CD8-positive, alpha-beta memory T cell (primary cell): ENCODE data around the gene EPHB1. TPM values are rescaled to one million over a fixed set of nuclear protein-coding genes. Genes with fewer than 3 reads are reported as not detected.

Experiments
- CTCF ChIA-PET: fragments of 350-600 bp; sonication (Branson Sonifier 250); formaldehyde crosslinking; loops from one replicate; lab custom pipeline; 2021; ENCODE audit warnings: antibody characterized with exemption; lab: Charles Lee
- POLR2A ChIA-PET: fragments of 350-600 bp; sonication (Branson Sonifier 250); formaldehyde crosslinking; loops from one replicate; lab custom pipeline; 2021; ENCODE audit warnings: antibody characterized with exemption; lab: Charles Lee
- DNase-seq, 5 donors: peaks; one replicate each; pipeline versions ENCODE4 v3.0.0 to v3.0.0-alpha.2; 2020 to 2022; ENCODE audit warnings: mixed read lengths in 1 of 5
- H3K27ac ChIP-seq: one replicate; pipeline ENCODE4 v1.7.0; 2013; ENCODE audit warnings: low read depth, mild to moderate bottlenecking, low read length, moderate library complexity
- H3K27me3 ChIP-seq: 2 replicates; pipeline ENCODE4 v1.7.0; 2013; ENCODE audit warnings: low read length, mild to moderate bottlenecking; ENCODE audit not compliant: insufficient read depth, poor library complexity, severe bottlenecking
- H3K36me3 ChIP-seq: 2 replicates; pipeline ENCODE4 v1.7.0; 2013; ENCODE audit warnings: mild to moderate bottlenecking, low read length, moderate library complexity; ENCODE audit not compliant: insufficient read depth
- H3K4me1 ChIP-seq: 2 replicates; pipeline ENCODE4 v1.7.0; 2013; ENCODE audit warnings: mild to moderate bottlenecking, low read length, moderate library complexity; ENCODE audit not compliant: insufficient read depth
- H3K4me3 ChIP-seq: 2 replicates; pipeline ENCODE4 v1.7.0; 2013; ENCODE audit warnings: mild to moderate bottlenecking, low read length
- H3K9me3 ChIP-seq: 2 replicates; pipeline ENCODE4 v1.7.0; 2013; ENCODE audit warnings: mild to moderate bottlenecking, low read length
- H3K27ac Mint-ChIP-seq, 8 donors: one replicate each; pipeline ENCODE4 v1.8.0; 2020 to 2021; ENCODE audit warnings: mixed read lengths in 8 of 8, mild to moderate bottlenecking in 6 of 8, inconsistent platforms in 3 of 8, moderate library complexity in 3 of 8
- H3K27me3 Mint-ChIP-seq, 2 donors: one replicate each; pipeline ENCODE4 v1.8.0; 2020 to 2021; ENCODE audit warnings: mixed read lengths in 2 of 2, mild to moderate bottlenecking in 1 of 2, moderate library complexity in 1 of 2
- H3K36me3 Mint-ChIP-seq, 3 donors: one replicate each; pipeline ENCODE4 v1.8.0; 2020 to 2021; ENCODE audit warnings: mixed read lengths in 3 of 3, inconsistent platforms in 1 of 3, mild to moderate bottlenecking in 1 of 3
- H3K4me1 Mint-ChIP-seq, 3 donors: one replicate each; pipeline ENCODE4 v1.8.0; 2020 to 2021; ENCODE audit warnings: mixed read lengths in 3 of 3, inconsistent platforms in 1 of 3, mild to moderate bottlenecking in 1 of 3
- H3K4me3 Mint-ChIP-seq, 7 donors: one replicate each; pipeline ENCODE4 v1.8.0; 2020 to 2021; ENCODE audit warnings: mixed read lengths in 7 of 7, mild to moderate bottlenecking in 6 of 7, moderate library complexity in 4 of 7, inconsistent platforms in 2 of 7
- H3K9me3 Mint-ChIP-seq, 5 donors: one replicate each; pipeline ENCODE4 v1.8.0; 2020 to 2022; ENCODE audit warnings: mixed read lengths in 5 of 5, mild to moderate bottlenecking in 3 of 5, moderate library complexity in 2 of 5, inconsistent platforms in 1 of 5
- polyA plus RNA-seq: library from polyadenylated mRNA; unstranded; fragments of 300-500 nt; fragmentation: Illumina TruSeq; gene quantifications from one replicate; pipeline ENCODE4 v1.2.3, GENCODE V29; 2021
- total RNA-seq, 2 experiments: library from RNA; stranded (reverse); gene quantifications; one replicate each; pipeline ENCODE4 v1.2.3, GENCODE V29; 2021

Gene EPHB1
- total and polyA plus RNA-seq, 3 experiments from 2014 or later, result 0.10 TPM; not detected in 2

- ChIA-PET POLR2A (no interaction called here), CTCF (no interaction called here)
- no peak overlapping the region for H3K4me3 Mint-ChIP-seq
Measured at GRCh38 chr3:134928392-134928791, 133.3 kb downstream of the EPHB1 start.

GRCh38 chr3:134928819-134929218, 133.8 kb downstream of the EPHB1 start:
- Histone ChIP-seq H3K36me3 (no peaks in the 10 kb centered on the region), H3K27me3 (no peaks in the 10 kb centered on the region), H3K27ac (no peak overlapping the region), H3K9me3 (no peaks in the 10 kb centered on the region), H3K4me3 (no peak overlapping the region), H3K4me1 (no peaks in the 10 kb centered on the region)
- no peaks in the 10 kb centered on the region for H3K36me3 Mint-ChIP-seq
- DNase-seq, result no peak
- CTCF ChIA-PET, result no interaction called here
- H3K27ac Mint-ChIP-seq, result no peak overlapping the region
- H3K9me3 Mint-ChIP-seq, result peaks cover 0 to 2% (median 0%) of the 10 kb centered on the region in 5 donors
- H3K4me1 Mint-ChIP-seq, result peaks cover 0 to 7% (median 0%) of the 10 kb centered on the region in 3 donors
- POLR2A ChIA-PET, result no interaction called here
- no peaks in the 10 kb centered on the region for H3K27me3 Mint-ChIP-seq
- H3K4me3 Mint-ChIP-seq, result no peak overlapping the region

More at GRCh38 chr3:134928392-134928791, 133.3 kb downstream of the EPHB1 start:
- DNase-seq, result no peak
- Mint-ChIP-seq H3K36me3 (no peaks in the 10 kb centered on the region), H3K27ac (no peak overlapping the region), H3K27me3 (no peaks in the 10 kb centered on the region), H3K9me3 (peaks cover 0 to 2% (median 0%) of the 10 kb centered on the region in 5 donors), H3K4me1 (peaks cover 0 to 7% (median 0%) of the 10 kb centered on the region in 3 donors)
- Histone ChIP-seq H3K27ac (no peak overlapping the region), H3K36me3 (no peaks in the 10 kb centered on the region), H3K27me3 (no peaks in the 10 kb centered on the region), H3K9me3 (no peaks in the 10 kb centered on the region), H3K4me3 (no peak overlapping the region), H3K4me1 (no peaks in the 10 kb centered on the region)

GRCh38 chr3:134929976-134930375, 134.9 kb downstream of the EPHB1 start:
- Histone ChIP-seq H3K27me3 (no peaks in the 10 kb centered on the region), H3K36me3 (no peaks in the 10 kb centered on the region), H3K27ac (no peak overlapping the region), H3K4me3 (no peak overlapping the region), H3K9me3 (no peaks in the 10 kb centered on the region), H3K4me1 (no peaks in the 10 kb centered on the region)
- Mint-ChIP-seq H3K4me1 (peaks cover 0 to 7% (median 0%) of the 10 kb centered on the region in 3 donors), H3K27me3 (no peaks in the 10 kb centered on the region), H3K36me3 (no peaks in the 10 kb centered on the region), H3K4me3 (no peak overlapping the region), H3K27ac (no peak overlapping the region), H3K9me3 (peaks cover 0 to 2% (median 0%) of the 10 kb centered on the region in 5 donors)
- ChIA-PET POLR2A (no interaction called here), CTCF (no interaction called here)
- DNase-seq, result no peak

GRCh38 chr3:134931045-134931785, 136.2 kb downstream of the EPHB1 start:
- Histone ChIP-seq H3K27me3 (no peaks in the 10 kb centered on the region), H3K36me3 (no peaks in the 10 kb centered on the region), H3K4me3 (no peak overlapping the region), H3K4me1 (no peaks in the 10 kb centered on the region), H3K27ac (no peak overlapping the region), H3K9me3 (no peaks in the 10 kb centered on the region)
- no peak for DNase-seq
- peaks cover 0 to 2% (median 0%) of the 10 kb centered on the region in 5 donors for H3K9me3 Mint-ChIP-seq
- no peak overlapping the region for H3K4me3 Mint-ChIP-seq
- H3K27ac Mint-ChIP-seq, result no peak overlapping the region
- no peaks in the 10 kb centered on the region for H3K27me3 Mint-ChIP-seq
- POLR2A ChIA-PET, result no interaction called here
- peaks cover 0 to 7% (median 0%) of the 10 kb centered on the region in 3 donors for H3K4me1 Mint-ChIP-seq
- no peaks in the 10 kb centered on the region for H3K36me3 Mint-ChIP-seq
- CTCF ChIA-PET, result no interaction called here

- H3K27ac Mint-ChIP-seq, result no peak overlapping the region
- H3K4me1 Mint-ChIP-seq, result peaks cover 0 to 7% (median 0%) of the 10 kb centered on the region in 3 donors
- no peaks in the 10 kb centered on the region for H3K9me3 ChIP-seq
- no peak overlapping the region for H3K27ac ChIP-seq
- no peaks in the 10 kb centered on the region for H3K4me1 ChIP-seq
- H3K4me3 Mint-ChIP-seq, result no peak overlapping the region
- no peak for DNase-seq
- no peaks in the 10 kb centered on the region for H3K36me3 Mint-ChIP-seq
- H3K27me3 Mint-ChIP-seq, result peaks cover 0 to 3% of the 10 kb centered on the region in 2 donors
- ChIA-PET POLR2A (no interaction called here), CTCF (no interaction called here)
- H3K4me3 ChIP-seq, result no peak overlapping the region
- H3K9me3 Mint-ChIP-seq, result peaks cover 0 to 1% (median 0%) of the 10 kb centered on the region in 5 donors
- no peaks in the 10 kb centered on the region for H3K27me3 ChIP-seq
- H3K36me3 ChIP-seq, result no peaks in the 10 kb centered on the region
Measured at GRCh38 chr3:134932035-134932434, 137.0 kb downstream of the EPHB1 start.

GRCh38 chr3:134933997-134934396, 138.9 kb downstream of the EPHB1 start:
- Histone ChIP-seq H3K36me3 (no peaks in the 10 kb centered on the region), H3K27ac (no peak overlapping the region), H3K4me3 (no peak overlapping the region), H3K9me3 (no peaks in the 10 kb centered on the region), H3K27me3 (no peaks in the 10 kb centered on the region), H3K4me1 (no peaks in the 10 kb centered on the region)
- ChIA-PET POLR2A (no interaction called here), CTCF (interaction anchor here (0.7 kb wide), 1 partner anchor 72 kb away, joined by 3 read pairs; no protein-coding TSS in a partner anchor)
- no peak overlapping the region for H3K4me3 Mint-ChIP-seq
- H3K27me3 Mint-ChIP-seq, result peaks cover 0 to 3% of the 10 kb centered on the region in 2 donors
- H3K27ac Mint-ChIP-seq, result peak overlapping the region in 1 of 8 donors; percentile 82
- DNase-seq, result no peak
- H3K4me1 Mint-ChIP-seq, result peaks cover 0 to 2% (median 0%) of the 10 kb centered on the region in 3 donors
- peaks cover 0 to 1% (median 0%) of the 10 kb centered on the region in 5 donors for H3K9me3 Mint-ChIP-seq
- H3K36me3 Mint-ChIP-seq, result no peaks in the 10 kb centered on the region

- H3K36me3 Mint-ChIP-seq, result no peaks in the 10 kb centered on the region
- CTCF ChIA-PET, result interaction anchor here (1.0 kb wide), 1 partner anchor 9 kb away, joined by 3 read pairs; no protein-coding TSS in a partner anchor
- POLR2A ChIA-PET, result no interaction called here
- no peak overlapping the region for H3K4me3 Mint-ChIP-seq
- no peak overlapping the region for H3K27ac Mint-ChIP-seq
- Histone ChIP-seq H3K36me3 (no peaks in the 10 kb centered on the region), H3K4me1 (no peaks in the 10 kb centered on the region), H3K27ac (no peak overlapping the region), H3K27me3 (no peaks in the 10 kb centered on the region), H3K4me3 (no peak overlapping the region), H3K9me3 (no peaks in the 10 kb centered on the region)
- H3K27me3 Mint-ChIP-seq, result peaks cover 0 to 3% of the 10 kb centered on the region in 2 donors
- no peak for DNase-seq
- no peaks in the 10 kb centered on the region for H3K4me1 Mint-ChIP-seq
- H3K9me3 Mint-ChIP-seq, result peaks cover 0 to 1% (median 0%) of the 10 kb centered on the region in 5 donors
Measured at GRCh38 chr3:134934933-134935332, 139.9 kb downstream of the EPHB1 start.

- Mint-ChIP-seq H3K4me1 (no peaks in the 10 kb centered on the region), H3K27ac (no peak overlapping the region), H3K27me3 (peaks cover 0 to 3% of the 10 kb centered on the region in 2 donors), H3K36me3 (no peaks in the 10 kb centered on the region), H3K4me3 (no peak overlapping the region), H3K9me3 (peaks cover 0 to 2% (median 0%) of the 10 kb centered on the region in 5 donors)
- Histone ChIP-seq H3K27me3 (no peaks in the 10 kb centered on the region), H3K4me3 (no peak overlapping the region), H3K4me1 (no peaks in the 10 kb centered on the region), H3K9me3 (no peaks in the 10 kb centered on the region), H3K36me3 (no peaks in the 10 kb centered on the region), H3K27ac (no peak overlapping the region)
- POLR2A ChIA-PET, result no interaction called here
- no peak for DNase-seq
- CTCF ChIA-PET, result no interaction called here
Measured at GRCh38 chr3:134937256-134938028, 142.4 kb downstream of the EPHB1 start.
